ENCODE results near the gene SLC2A3.
"Not testable (repeated sequence)": the region's sequence is repeated elsewhere in the genome, so short reads cannot be mapped to it uniquely, and the experiment has no call there.

GRCh38 chr12:7926068-7926666, 9.8 kb downstream of the SLC2A3 start:
- not testable (repeated sequence) for TF ChIP-seq CTCF, POLR2A (IDR thresholded peaks at IDR 0.05)
